Measurements from ENCODE around the gene PLEKHA1.

The PLEKHA1 gene

GRCh38 chr10:122374237-122374858 is at the start of gene PLEKHA1:
Gene PLEKHA1 (plus strand): TSS chr10:122374708. CDS start chr10:122393201, 18,493 bp downstream.
- H3K4me1 ChIP-seq (ENCODE audit: control insufficient read depth, insufficient read depth, low read length): peaks cover 9% of the 10 kb centered on the region
- no peaks in the 10 kb centered on the region for H3K27me3 ChIP-seq (ENCODE audit: control insufficient read depth, insufficient read depth, low read length)
- H3K36me3 ChIP-seq (ENCODE audit: control insufficient read depth, insufficient read depth, low read length): no peaks in the 10 kb centered on the region
- H3K4me3 ChIP-seq (ENCODE audit: low read length): peak within 1 kb of the TSS; percentile 57
- peak within 1 kb of the TSS; percentile 78 for H3K9ac ChIP-seq (ENCODE audit: low read length)
- no peaks in the 10 kb centered on the region for H3K9me3 ChIP-seq (ENCODE audit: control insufficient read depth, low read length)

- H3K9ac ChIP-seq (ENCODE audit: low read length): no peak overlapping the region
- no peaks in the 10 kb centered on the region for H3K27me3 ChIP-seq (ENCODE audit: control insufficient read depth, insufficient read depth, low read length)
- no peaks in the 10 kb centered on the region for H3K36me3 ChIP-seq (ENCODE audit: control insufficient read depth, insufficient read depth, low read length)
- peaks cover 10% of the 10 kb centered on the region for H3K4me1 ChIP-seq (ENCODE audit: control insufficient read depth, insufficient read depth, low read length)
- H3K4me3 ChIP-seq (ENCODE audit: low read length): no peak overlapping the region
- no peaks in the 10 kb centered on the region for H3K9me3 ChIP-seq (ENCODE audit: control insufficient read depth, low read length)
These were observed 49.3 kb upstream of the PLEKHA1 start for GRCh38 chr10:122325235-122325634.

- H3K4me3 ChIP-seq (ENCODE audit: low read length): no peak overlapping the region
- H3K9me3 ChIP-seq (ENCODE audit: control insufficient read depth, low read length): no peaks in the 10 kb centered on the region
- no peak overlapping the region for H3K9ac ChIP-seq (ENCODE audit: low read length)
- H3K4me1 ChIP-seq (ENCODE audit: control insufficient read depth, insufficient read depth, low read length): peaks cover 10% of the 10 kb centered on the region
- no peaks in the 10 kb centered on the region for H3K27me3 ChIP-seq (ENCODE audit: control insufficient read depth, insufficient read depth, low read length)
- H3K36me3 ChIP-seq (ENCODE audit: control insufficient read depth, insufficient read depth, low read length): no peaks in the 10 kb centered on the region
These were observed 48.1 kb upstream of the PLEKHA1 start for GRCh38 chr10:122326385-122326784.

GRCh38 chr10:122326806-122327205 is 47.7 kb upstream of the PLEKHA1 start:
- Histone ChIP-seq H3K36me3 (ENCODE audit: control insufficient read depth, insufficient read depth, low read length) (no peaks in the 10 kb centered on the region), H3K4me1 (ENCODE audit: control insufficient read depth, insufficient read depth, low read length) (peaks cover 13% of the 10 kb centered on the region)

GRCh38 chr10:122327237-122328206 is 47.0 kb upstream of the PLEKHA1 start:
- Histone ChIP-seq H3K9me3 (ENCODE audit: control insufficient read depth, low read length) (no peaks in the 10 kb centered on the region), H3K27me3 (ENCODE audit: control insufficient read depth, insufficient read depth, low read length) (no peaks in the 10 kb centered on the region), H3K9ac (ENCODE audit: low read length) (no peak overlapping the region), H3K36me3 (ENCODE audit: control insufficient read depth, insufficient read depth, low read length) (no peaks in the 10 kb centered on the region), H3K4me3 (ENCODE audit: low read length) (no peak overlapping the region), H3K4me1 (ENCODE audit: control insufficient read depth, insufficient read depth, low read length) (peaks cover 20% of the 10 kb centered on the region)

More at GRCh38 chr10:122326806-122327205, 47.7 kb upstream of the PLEKHA1 start:
- H3K4me3 ChIP-seq (ENCODE audit: low read length): no peak overlapping the region
- no peak overlapping the region for H3K9ac ChIP-seq (ENCODE audit: low read length)
- H3K9me3 ChIP-seq (ENCODE audit: control insufficient read depth, low read length): no peaks in the 10 kb centered on the region
- H3K27me3 ChIP-seq (ENCODE audit: control insufficient read depth, insufficient read depth, low read length): no peaks in the 10 kb centered on the region

GRCh38 chr10:122328676-122329075 is 45.8 kb upstream of the PLEKHA1 start:
- Histone ChIP-seq H3K9me3 (ENCODE audit: control insufficient read depth, low read length) (no peaks in the 10 kb centered on the region), H3K9ac (ENCODE audit: low read length) (no peak overlapping the region), H3K36me3 (ENCODE audit: control insufficient read depth, insufficient read depth, low read length) (no peaks in the 10 kb centered on the region), H3K27me3 (ENCODE audit: control insufficient read depth, insufficient read depth, low read length) (no peaks in the 10 kb centered on the region), H3K4me3 (ENCODE audit: low read length) (no peak overlapping the region), H3K4me1 (ENCODE audit: control insufficient read depth, insufficient read depth, low read length) (peaks cover 21% of the 10 kb centered on the region)

- peaks cover 20% of the 10 kb centered on the region for H3K4me1 ChIP-seq (ENCODE audit: control insufficient read depth, insufficient read depth, low read length)
- H3K27me3 ChIP-seq (ENCODE audit: control insufficient read depth, insufficient read depth, low read length): no peaks in the 10 kb centered on the region
- no peak overlapping the region for H3K4me3 ChIP-seq (ENCODE audit: low read length)
- H3K36me3 ChIP-seq (ENCODE audit: control insufficient read depth, insufficient read depth, low read length): no peaks in the 10 kb centered on the region
- H3K9me3 ChIP-seq (ENCODE audit: control insufficient read depth, low read length): no peaks in the 10 kb centered on the region
- H3K9ac ChIP-seq (ENCODE audit: low read length): no peak overlapping the region
These were observed 45.1 kb upstream of the PLEKHA1 start for GRCh38 chr10:122329416-122329815.

GRCh38 chr10:122331100-122331499 is 43.4 kb upstream of the PLEKHA1 start:
- Histone ChIP-seq H3K4me1 (ENCODE audit: control insufficient read depth, insufficient read depth, low read length) (peaks cover 12% of the 10 kb centered on the region), H3K4me3 (ENCODE audit: low read length) (no peak overlapping the region), H3K9ac (ENCODE audit: low read length) (no peak overlapping the region), H3K9me3 (ENCODE audit: control insufficient read depth, low read length) (no peaks in the 10 kb centered on the region), H3K36me3 (ENCODE audit: control insufficient read depth, insufficient read depth, low read length) (no peaks in the 10 kb centered on the region), H3K27me3 (ENCODE audit: control insufficient read depth, insufficient read depth, low read length) (no peaks in the 10 kb centered on the region)

GRCh38 chr10:122331615-122332446 is 42.7 kb upstream of the PLEKHA1 start:
- Histone ChIP-seq H3K27me3 (ENCODE audit: control insufficient read depth, insufficient read depth, low read length) (no peaks in the 10 kb centered on the region), H3K4me1 (ENCODE audit: control insufficient read depth, insufficient read depth, low read length) (peaks cover 12% of the 10 kb centered on the region), H3K9ac (ENCODE audit: low read length) (no peak overlapping the region), H3K9me3 (ENCODE audit: control insufficient read depth, low read length) (no peaks in the 10 kb centered on the region), H3K4me3 (ENCODE audit: low read length) (peak overlapping the region; percentile 22), H3K36me3 (ENCODE audit: control insufficient read depth, insufficient read depth, low read length) (no peaks in the 10 kb centered on the region)

GRCh38 chr10:122333037-122333436 is 41.5 kb upstream of the PLEKHA1 start:
- no peak overlapping the region for H3K4me3 ChIP-seq (ENCODE audit: low read length)
- no peaks in the 10 kb centered on the region for H3K9me3 ChIP-seq (ENCODE audit: control insufficient read depth, low read length)
- H3K9ac ChIP-seq (ENCODE audit: low read length): no peak overlapping the region
- H3K27me3 ChIP-seq (ENCODE audit: control insufficient read depth, insufficient read depth, low read length): no peaks in the 10 kb centered on the region
- no peaks in the 10 kb centered on the region for H3K36me3 ChIP-seq (ENCODE audit: control insufficient read depth, insufficient read depth, low read length)
- H3K4me1 ChIP-seq (ENCODE audit: control insufficient read depth, insufficient read depth, low read length): peaks cover 14% of the 10 kb centered on the region

- H3K27me3 ChIP-seq (ENCODE audit: control insufficient read depth, insufficient read depth, low read length): no peaks in the 10 kb centered on the region
- H3K36me3 ChIP-seq (ENCODE audit: control insufficient read depth, insufficient read depth, low read length): no peaks in the 10 kb centered on the region
- no peak overlapping the region for H3K9ac ChIP-seq (ENCODE audit: low read length)
- H3K4me3 ChIP-seq (ENCODE audit: low read length): no peak overlapping the region
- peaks cover 31% of the 10 kb centered on the region for H3K4me1 ChIP-seq (ENCODE audit: control insufficient read depth, insufficient read depth, low read length)
- no peaks in the 10 kb centered on the region for H3K9me3 ChIP-seq (ENCODE audit: control insufficient read depth, low read length)
These were observed 38.2 kb upstream of the PLEKHA1 start for GRCh38 chr10:122336332-122336731.

Measured in mucosa of stomach (tissue), 1 donor.